HG02970 (cell line): Measurements from ENCODE around the gene AOPEP.
A peak's percentile ranks its signal among the peaks of the same experiment; 100 is the strongest.

Experiments used
- ATAC-seq: cut with Tn5 transposase; IDR thresholded peaks from one replicate; pipeline ENCODE4 v1.9.1; 2021; ENCODE audit warnings: mild to moderate bottlenecking, moderate library complexity, moderate number of reproducible peaks; ENCODE audit not compliant: unreplicated experiment, low FRiP score

AOPEP gene

GRCh38 chr9:94726495-94727191 lies at the start of gene AOPEP:
TSS of gene AOPEP (plus strand) at chr9:94726699. CDS start at chr9:94759784, 33,085 bp downstream.
- peak; percentile 97 for ATAC-seq

DNA sequence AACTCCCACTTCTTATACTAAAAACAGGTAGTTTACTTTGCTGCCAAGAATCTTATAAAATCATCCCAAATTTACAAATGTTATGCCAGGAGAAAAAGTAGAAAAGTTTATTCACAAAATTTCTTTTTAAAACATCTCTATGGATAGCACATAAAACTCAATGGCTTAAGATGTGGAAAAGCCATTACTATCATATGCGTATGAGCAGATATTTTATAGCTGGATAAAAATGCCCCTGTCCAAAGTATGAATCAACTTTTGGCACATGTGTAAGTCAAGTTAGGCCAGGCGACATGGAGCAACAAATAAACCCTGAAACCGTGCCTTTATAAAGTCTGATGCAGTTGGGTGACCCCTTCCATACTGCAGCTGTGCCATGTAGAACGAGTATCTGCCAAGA lies 48.6 kb upstream of the AOPEP start:
- no peak for ATAC-seq

GRCh38 chr9:94679587-94679986 lies 46.9 kb upstream of the AOPEP start:
- ATAC-seq = no peak

DNA sequence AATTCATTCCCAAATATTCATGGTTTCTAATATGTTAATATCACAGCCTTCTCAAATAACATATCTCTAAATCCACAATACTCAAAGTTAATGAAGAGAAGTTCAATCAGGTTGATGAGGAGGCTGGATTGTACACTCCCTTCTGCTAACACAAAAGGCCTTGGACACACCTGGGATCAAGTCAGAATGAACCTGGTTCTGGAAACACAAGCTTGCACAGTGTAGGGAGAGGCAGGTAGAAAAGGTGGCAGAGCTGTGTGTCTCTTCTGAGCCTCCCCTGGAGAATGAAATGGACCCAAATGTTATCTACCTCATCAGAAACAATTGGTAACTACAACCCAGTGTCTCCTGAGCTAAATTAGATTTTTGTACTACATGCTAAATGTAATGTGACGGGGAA lies 46.5 kb upstream of the AOPEP start:
- ATAC-seq = no peak

- ATAC-seq = no peak
Observed at GRCh38 chr9:94680621-94681020, 45.9 kb upstream of the AOPEP start.

DNA sequence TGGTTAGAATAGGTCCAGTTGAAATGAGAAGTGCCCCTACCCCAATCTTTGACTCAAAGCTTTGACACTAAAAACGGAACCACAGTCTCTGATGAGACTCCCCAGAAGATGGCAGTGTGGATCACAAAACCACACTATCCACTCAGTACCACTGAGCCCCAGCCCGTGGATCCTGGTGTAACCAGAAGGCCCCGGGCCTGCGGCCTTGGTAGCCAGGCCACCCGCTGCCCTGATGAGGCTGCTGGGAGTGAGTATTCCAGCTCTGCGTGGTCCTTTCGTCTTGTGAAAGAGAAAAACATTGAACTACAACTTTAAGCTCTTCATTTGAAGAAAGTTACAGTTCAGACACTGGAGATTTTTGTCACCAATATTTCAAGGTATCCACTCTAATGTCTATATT lies 45.0 kb upstream of the AOPEP start:
- no peak for ATAC-seq

GRCh38 chr9:94685359-94685758 lies 41.1 kb upstream of the AOPEP start:
- ATAC-seq = no peak

GRCh38 chr9:94687451-94687850 lies 39.0 kb upstream of the AOPEP start:
- no peak for ATAC-seq

DNA sequence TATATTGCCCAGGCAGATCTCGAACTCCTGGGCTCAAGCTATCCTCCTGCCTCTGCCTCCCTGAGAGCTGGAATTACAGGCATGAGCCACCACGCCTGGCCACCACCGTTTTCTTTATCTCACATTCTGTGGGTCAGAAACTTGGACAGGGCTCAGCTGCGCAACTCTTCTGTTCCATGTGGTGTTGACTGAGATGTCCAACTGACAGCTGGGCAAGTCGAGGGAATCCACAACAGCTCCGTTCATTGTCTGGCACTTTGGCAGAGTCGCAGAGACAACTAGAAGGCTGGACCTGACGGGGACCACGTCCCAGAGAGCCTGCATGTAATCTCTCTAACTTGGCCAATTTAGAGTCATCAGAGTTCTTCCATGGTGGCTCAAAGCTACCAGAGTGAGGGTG lies 36.2 kb upstream of the AOPEP start:
- ATAC-seq = no peak

DNA sequence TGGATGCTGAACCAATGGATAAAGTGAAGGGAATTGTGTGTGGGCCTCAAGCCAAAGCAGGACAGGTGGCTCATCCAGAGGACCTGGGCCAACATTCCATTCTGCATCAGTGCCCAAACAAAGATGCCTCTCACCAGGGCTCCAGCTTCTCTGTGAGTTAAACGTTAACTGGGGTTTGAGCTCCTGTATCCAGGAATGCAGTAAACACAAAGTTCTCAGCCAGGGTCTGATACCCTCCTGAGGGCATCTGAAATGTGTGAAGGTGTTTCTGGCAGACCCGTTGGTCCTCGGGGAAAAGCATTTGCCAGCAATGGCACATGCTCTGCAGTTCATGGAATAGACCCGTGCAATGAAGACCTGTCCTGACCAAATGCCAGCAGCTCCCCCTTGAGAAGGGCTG lies 33.9 kb upstream of the AOPEP start:
- no peak for ATAC-seq

- no peak for ATAC-seq
Observed at GRCh38 chr9:94693485-94694204, 32.9 kb upstream of the AOPEP start.

GRCh38 chr9:94696545-94696944 lies 30.0 kb upstream of the AOPEP start:
- ATAC-seq = no peak

- ATAC-seq = no peak
Observed at GRCh38 chr9:94697972-94698581, 28.4 kb upstream of the AOPEP start.

DNA sequence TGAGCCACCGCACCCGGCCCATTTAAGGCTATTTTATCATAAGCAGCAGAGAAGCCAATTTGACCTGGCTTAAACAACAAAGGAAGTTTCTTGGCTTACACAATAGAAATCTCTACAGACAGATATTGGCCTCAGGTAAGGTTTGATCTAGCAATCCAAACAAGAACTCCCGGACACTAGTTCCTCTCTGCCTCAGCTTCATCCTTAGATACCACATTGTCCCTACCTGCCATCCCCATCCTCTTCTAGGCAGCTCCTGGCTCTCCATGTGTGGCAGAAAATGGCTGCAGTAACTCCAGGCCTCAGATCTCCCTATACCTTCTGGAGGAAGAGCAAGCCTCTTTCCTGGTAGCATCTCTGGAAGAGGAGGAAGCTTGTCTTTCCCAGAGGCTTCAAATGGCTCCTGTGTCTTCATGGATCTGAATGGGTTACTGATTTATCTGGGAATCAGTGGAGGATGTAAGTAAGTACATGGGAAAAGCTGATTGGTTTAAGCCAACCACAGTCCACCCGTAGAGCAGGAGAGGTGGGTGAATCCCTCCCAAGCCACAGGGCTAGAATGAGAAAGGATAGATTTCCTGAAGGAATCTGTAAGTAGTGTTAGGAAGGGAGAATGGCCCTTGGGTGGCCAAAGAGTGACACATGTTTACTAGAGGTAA lies 26.7 kb upstream of the AOPEP start:
- ATAC-seq = no peak

DNA sequence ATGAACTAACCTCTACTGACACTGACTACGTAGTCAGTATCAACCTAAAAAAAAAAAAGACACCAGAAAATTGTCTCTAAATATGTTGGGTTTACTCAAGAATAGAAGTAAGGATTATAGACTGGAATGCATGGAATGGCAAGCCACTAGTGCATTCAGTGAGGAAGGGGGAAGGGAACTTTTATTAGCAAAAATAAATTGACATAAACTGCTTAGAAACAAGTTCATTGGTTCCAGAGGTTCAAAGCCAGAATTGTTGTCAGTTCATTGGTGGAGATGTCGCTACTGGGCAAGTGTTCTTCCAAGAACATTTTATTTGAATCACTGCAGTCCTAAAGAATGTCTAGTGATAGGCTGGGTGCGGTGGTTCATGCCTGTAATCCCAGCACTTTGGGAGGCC lies 26.1 kb upstream of the AOPEP start:
- no peak for ATAC-seq

DNA sequence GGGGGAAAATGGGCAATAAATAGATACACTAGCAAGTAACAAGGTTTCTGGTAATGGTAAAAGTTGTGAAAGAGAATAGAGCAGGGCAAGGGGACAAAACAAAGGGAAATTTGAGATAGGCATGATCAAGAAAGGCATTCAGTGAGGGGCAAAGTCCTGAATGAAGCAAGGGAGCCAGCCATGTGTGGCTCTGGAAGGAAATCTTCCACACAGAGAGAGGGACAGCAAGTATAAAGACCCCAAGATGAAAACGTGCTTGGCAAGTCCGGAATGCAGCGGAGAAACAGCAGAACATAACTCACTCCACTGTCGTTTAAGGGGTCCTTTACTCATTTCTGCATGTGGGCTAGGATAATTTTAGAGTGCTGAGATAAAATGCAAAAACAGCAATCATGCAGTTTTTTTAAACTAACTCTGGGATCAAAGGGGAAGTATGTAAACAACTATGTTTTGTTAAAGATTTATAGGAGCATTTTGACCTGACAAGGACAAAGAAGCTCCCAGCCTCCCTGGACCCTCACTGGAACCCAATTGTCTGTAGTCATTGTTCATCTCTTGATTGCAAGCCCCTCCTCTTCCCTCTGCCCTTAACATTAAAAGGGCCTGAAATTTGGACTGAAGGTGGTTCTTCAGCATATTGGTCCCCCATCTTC lies 22.9 kb upstream of the AOPEP start:
- no peak for ATAC-seq

GRCh38 chr9:94705162-94705702 lies 21.3 kb upstream of the AOPEP start:
- no peak for ATAC-seq

DNA sequence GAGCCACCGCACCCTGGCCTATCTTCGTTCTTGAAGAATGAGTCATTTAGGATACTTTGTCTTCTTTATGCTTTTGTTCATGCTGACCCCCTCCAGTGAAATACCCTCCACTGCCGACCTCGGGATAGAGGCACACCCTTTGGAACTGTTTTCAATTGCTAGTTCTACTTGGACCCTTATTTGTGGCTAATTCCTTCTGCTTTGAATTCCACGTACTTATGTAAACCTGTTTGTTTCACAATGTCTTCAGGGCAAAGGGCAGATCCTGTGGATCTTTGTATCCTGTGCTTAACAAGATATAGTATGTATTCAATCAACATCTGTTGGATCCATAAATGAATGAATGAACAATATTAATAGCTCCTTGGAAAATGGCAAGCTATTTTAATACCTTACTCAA lies 19.6 kb upstream of the AOPEP start:
- no peak for ATAC-seq

- no peak for ATAC-seq
Observed at GRCh38 chr9:94713436-94714215, 12.9 kb upstream of the AOPEP start.

DNA sequence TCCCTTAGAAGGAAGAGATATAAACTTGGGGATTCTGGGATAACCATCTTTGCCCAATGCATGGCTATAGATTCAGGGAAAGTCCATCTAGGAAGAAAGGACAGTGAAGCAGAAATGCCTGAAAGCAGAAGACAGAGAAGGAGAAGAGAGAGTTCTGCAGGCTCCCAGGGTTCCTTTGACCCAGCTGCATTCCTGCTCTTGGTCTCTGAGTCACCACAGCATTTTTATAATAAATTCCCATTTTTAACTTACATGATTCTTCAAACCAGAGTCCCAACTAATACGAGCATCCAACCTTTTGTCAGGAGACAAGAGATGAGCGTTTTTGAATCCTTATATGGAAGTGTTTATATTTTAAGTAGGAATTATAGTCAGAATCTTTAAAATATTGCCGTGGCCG lies 12.0 kb upstream of the AOPEP start:
- no peak for ATAC-seq
